WERI-Rb-1 (cell line): Measurements from ENCODE around the gene SUMF2.
A peak's percentile ranks its signal among the peaks of the same experiment; 100 is the strongest.
"Not testable (repeated sequence)": the region's sequence is repeated elsewhere in the genome, so short reads cannot be mapped to it uniquely, and the experiment has no call there.

ENCODE experiments used
- DNase-seq: peaks from one replicate; pipeline ENCODE4 v3.0.0-alpha.2; 2020
- H3K27ac ChIP-seq: fragments of 250-450 bp; sonication (Bioruptor Pico); 2 replicates; pipeline ENCODE4 v1.5.1; 2020; ENCODE audit warnings: mild to moderate bottlenecking, moderate library complexity
- H3K27me3 ChIP-seq: fragments of 250-450 bp; sonication (Bioruptor Pico); 2 replicates; pipeline ENCODE4 v1.5.1; 2021; ENCODE audit warnings: mild to moderate bottlenecking, low read depth, moderate library complexity; ENCODE audit not compliant: insufficient read depth, severe bottlenecking
- H3K36me3 ChIP-seq: fragments of 250-450 bp; sonication (Bioruptor Pico); 2 replicates; pipeline ENCODE4 v1.5.1; 2020; ENCODE audit warnings: mild to moderate bottlenecking, moderate library complexity
- H3K4me3 ChIP-seq: 2 replicates; pipeline ENCODE4 v1.5.1; 2011; ENCODE audit warnings: low read depth, mild to moderate bottlenecking, control low read depth, low read length
- H3K9me3 ChIP-seq: fragments of 250-450 bp; sonication (Bioruptor Pico); 2 replicates; pipeline ENCODE4 v1.5.1; 2021; ENCODE audit warnings: mild to moderate bottlenecking, moderate library complexity; ENCODE audit not compliant: severe bottlenecking
- TF ChIP-seq, protein P1 (sequence below): IDR thresholded peaks from 2 replicates; pipeline ENCODE4 v1.5.1; 2011; ENCODE audit warnings: low read depth, mild to moderate bottlenecking, control low read depth, inconsistent platforms, low read length

Gene SUMF2

GRCh38 chr7:56062382-56062781 lies 1.7 kb upstream of the SUMF2 start:
- TF ChIP-seq, protein P1, sequence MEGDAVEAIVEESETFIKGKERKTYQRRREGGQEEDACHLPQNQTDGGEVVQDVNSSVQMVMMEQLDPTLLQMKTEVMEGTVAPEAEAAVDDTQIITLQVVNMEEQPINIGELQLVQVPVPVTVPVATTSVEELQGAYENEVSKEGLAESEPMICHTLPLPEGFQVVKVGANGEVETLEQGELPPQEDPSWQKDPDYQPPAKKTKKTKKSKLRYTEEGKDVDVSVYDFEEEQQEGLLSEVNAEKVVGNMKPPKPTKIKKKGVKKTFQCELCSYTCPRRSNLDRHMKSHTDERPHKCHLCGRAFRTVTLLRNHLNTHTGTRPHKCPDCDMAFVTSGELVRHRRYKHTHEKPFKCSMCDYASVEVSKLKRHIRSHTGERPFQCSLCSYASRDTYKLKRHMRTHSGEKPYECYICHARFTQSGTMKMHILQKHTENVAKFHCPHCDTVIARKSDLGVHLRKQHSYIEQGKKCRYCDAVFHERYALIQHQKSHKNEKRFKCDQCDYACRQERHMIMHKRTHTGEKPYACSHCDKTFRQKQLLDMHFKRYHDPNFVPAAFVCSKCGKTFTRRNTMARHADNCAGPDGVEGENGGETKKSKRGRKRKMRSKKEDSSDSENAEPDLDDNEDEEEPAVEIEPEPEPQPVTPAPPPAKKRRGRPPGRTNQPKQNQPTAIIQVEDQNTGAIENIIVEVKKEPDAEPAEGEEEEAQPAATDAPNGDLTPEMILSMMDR, result no peak
- Histone ChIP-seq H3K36me3 (peaks cover 54% of the 10 kb centered on the region), H3K4me3 (no peak overlapping the region), H3K9me3 (no peaks in the 10 kb centered on the region), H3K27me3 (no peaks in the 10 kb centered on the region), H3K27ac (no peak overlapping the region)
- no peak for DNase-seq

DNA sequence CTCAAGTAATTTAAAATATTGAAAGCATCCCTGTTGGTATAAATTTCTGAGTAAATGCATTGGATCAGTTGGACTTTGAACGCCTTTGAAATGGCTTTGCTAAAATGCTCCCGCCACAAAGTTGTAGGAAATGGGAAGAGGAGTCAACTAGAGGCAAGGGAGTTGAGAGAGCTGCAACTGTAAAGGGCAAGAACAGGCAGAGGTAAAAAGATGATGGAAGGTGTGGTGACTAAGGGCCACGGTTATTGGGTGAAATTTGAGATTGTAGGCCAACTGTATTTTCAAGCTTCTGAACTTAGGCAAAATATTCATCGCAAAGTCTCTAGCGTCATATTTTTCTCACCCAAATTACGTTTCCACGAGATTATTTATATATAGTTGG lies 595 bp upstream of the SUMF2 start:
- H3K27ac ChIP-seq, result peak overlapping the region; percentile 93; the same call in 1 of the 2 replicates
- H3K27me3 ChIP-seq, result no peaks in the 10 kb centered on the region
- DNase-seq, result no peak
- peaks cover 45% of the 10 kb centered on the region for H3K36me3 ChIP-seq
- TF ChIP-seq, protein P1, result no peak
- H3K4me3 ChIP-seq, result no peak overlapping the region
- no peaks in the 10 kb centered on the region for H3K9me3 ChIP-seq

DNA sequence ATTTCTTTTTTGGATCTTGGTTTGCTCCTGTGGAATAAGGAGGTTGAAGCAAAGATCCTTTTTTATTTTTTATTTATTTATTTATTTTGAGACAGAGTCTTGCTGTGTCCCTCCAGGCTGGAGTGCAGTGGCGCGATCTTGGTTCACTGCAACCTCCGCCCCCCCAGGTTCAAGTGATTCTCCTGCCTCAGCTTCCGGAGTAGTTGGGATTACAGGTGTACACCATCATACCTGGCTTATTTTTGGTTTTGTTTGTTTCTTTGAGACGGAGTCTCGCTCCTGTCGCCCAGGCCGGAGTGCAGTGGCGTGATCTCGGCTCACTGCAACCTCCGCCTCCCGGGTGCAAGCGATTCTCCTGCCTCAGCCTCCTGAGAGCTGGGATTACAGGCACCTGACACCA lies 2.3 kb downstream of the SUMF2 start:
- not testable (repeated sequence) for H3K4me3 ChIP-seq, H3K27ac ChIP-seq, H3K9me3 ChIP-seq, H3K27me3 ChIP-seq, DNase-seq
- peaks cover 33% of the 10 kb centered on the region for H3K36me3 ChIP-seq

DNA sequence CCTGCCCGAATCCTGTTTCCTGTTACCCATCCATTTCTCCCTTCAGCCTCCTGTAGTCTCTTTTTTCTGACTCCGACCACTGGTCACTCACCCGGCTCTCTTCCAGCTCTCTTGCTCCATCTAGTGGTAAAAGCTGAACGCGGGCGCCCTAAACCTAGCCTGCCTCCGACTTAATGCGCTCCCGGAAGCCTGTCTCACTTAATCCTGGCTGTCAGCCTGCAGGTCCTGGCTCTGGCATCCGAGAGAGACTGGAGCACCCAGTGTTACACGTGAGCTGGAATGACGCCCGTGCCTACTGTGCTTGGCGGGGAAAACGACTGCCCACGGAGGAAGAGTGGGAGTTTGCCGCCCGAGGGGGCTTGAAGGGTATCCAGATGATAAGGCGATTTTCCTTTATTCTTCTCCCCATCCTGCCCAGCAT lies 10.3 kb downstream of the SUMF2 start:
- H3K27me3 ChIP-seq, result no peaks in the 10 kb centered on the region
- no peaks in the 10 kb centered on the region for H3K9me3 ChIP-seq
- DNase-seq, result peak; percentile 89
- H3K36me3 ChIP-seq, result peaks cover 30% of the 10 kb centered on the region
- TF ChIP-seq, protein P1, result peak; percentile 74
- peak overlapping the region; percentile 31; the same call in 1 of the 2 replicates for H3K27ac ChIP-seq
- H3K4me3 ChIP-seq, result no peak overlapping the region

- H3K27ac ChIP-seq, result no peak overlapping the region
- H3K9me3 ChIP-seq, result no peaks in the 10 kb centered on the region
- H3K4me3 ChIP-seq, result no peak overlapping the region
- DNase-seq, result no peak
- TF ChIP-seq, protein P1, result no peak
- H3K36me3 ChIP-seq, result peaks cover 16% of the 10 kb centered on the region
- no peaks in the 10 kb centered on the region for H3K27me3 ChIP-seq
Observed at GRCh38 chr7:56077681-56078080, 13.6 kb downstream of the SUMF2 start.

DNA sequence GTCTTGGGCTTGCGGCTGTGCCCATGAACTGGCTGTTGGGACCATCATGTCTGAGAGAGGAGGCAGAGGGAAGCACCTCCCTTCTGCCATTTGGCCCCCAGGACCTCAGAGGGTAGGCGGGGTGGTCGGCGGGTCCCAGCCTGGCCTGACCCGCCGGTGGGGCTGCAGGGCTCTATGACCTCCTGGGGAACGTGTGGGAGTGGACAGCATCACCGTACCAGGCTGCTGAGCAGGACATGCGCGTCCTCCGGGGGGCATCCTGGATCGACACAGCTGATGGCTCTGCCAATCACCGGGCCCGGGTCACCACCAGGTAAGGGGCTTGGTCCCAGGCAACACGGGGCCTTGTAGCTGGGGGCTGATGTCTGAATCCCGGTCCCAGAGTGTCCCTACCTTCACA lies 14.1 kb downstream of the SUMF2 start:
- no peaks in the 10 kb centered on the region for H3K27me3 ChIP-seq
- H3K36me3 ChIP-seq, result peaks cover 12% of the 10 kb centered on the region
- no peak overlapping the region for H3K27ac ChIP-seq
- no peak overlapping the region for H3K4me3 ChIP-seq
- no peaks in the 10 kb centered on the region for H3K9me3 ChIP-seq
- no peak for DNase-seq
- TF ChIP-seq, protein P1, result no peak
